AG08396 (cell line): ENCODE data around the gene ILK.

Source experiments
- DNase-seq: peaks from one replicate; pipeline ENCODE4 v3.0.0; 2012; ENCODE audit warnings: low spot score, mixed read lengths

Gene ILK

GRCh38 chr11:6603287-6604080, at the start of gene ILK, which contains the start of gene RRP8:
ILK (plus strand) TSS chr11:6603774; CDS start chr11:6604272, 498 bp downstream.
RRP8 (minus strand) TSS chr11:6603616; CDS start chr11:6603502, 114 bp downstream.
- DNase-seq, result peak; percentile 95

- no peak for DNase-seq
Observed at GRCh38 chr11:6554828-6555706, 48.5 kb upstream of the ILK start.

- DNase-seq, result no peak
Observed at GRCh38 chr11:6556139-6556949, 47.2 kb upstream of the ILK start.

- DNase-seq, result no peak
Observed at GRCh38 chr11:6557063-6557462, 46.5 kb upstream of the ILK start.

GRCh38 chr11:6557761-6558674, 45.6 kb upstream of the ILK start:
- DNase-seq, result no peak

GRCh38 chr11:6559369-6559768, 44.2 kb upstream of the ILK start:
- no peak for DNase-seq

GRCh38 chr11:6561288-6561687, 42.3 kb upstream of the ILK start:
- DNase-seq, result no peak

- DNase-seq, result no peak
Observed at GRCh38 chr11:6563121-6563619, 40.4 kb upstream of the ILK start.

GRCh38 chr11:6563667-6564066, 39.9 kb upstream of the ILK start:
- DNase-seq, result no peak

- DNase-seq, result no peak
Observed at GRCh38 chr11:6565325-6565724, 38.2 kb upstream of the ILK start.

- DNase-seq, result no peak
Observed at GRCh38 chr11:6565988-6566703, 37.4 kb upstream of the ILK start.

- DNase-seq, result no peak
Observed at GRCh38 chr11:6566704-6567370, 36.7 kb upstream of the ILK start.

- no peak for DNase-seq
Observed at GRCh38 chr11:6567371-6567745, 36.2 kb upstream of the ILK start.

GRCh38 chr11:6568191-6568918, 35.2 kb upstream of the ILK start:
- DNase-seq, result peak; percentile 76

- no peak for DNase-seq
Observed at GRCh38 chr11:6569706-6570105, 33.9 kb upstream of the ILK start.

- DNase-seq, result no peak
Observed at GRCh38 chr11:6570691-6571427, 32.7 kb upstream of the ILK start.

- no peak for DNase-seq
Observed at GRCh38 chr11:6571434-6572008, 32.1 kb upstream of the ILK start.

- DNase-seq, result peak; percentile 84
Observed at GRCh38 chr11:6572215-6572614, 31.4 kb upstream of the ILK start.
